Measurements from ENCODE around the gene PHEX.

Gene PHEX

GRCh38 chrX:22196149-22196548 lies 164.0 kb downstream of the PHEX start:
- no peak for TF ChIP-seq CTCF (IDR thresholded peaks at IDR 0.05; ENCODE audit: extremely low read depth, missing control alignments)

GRCh38 chrX:22202251-22202650 lies 170.1 kb downstream of the PHEX start:
- no peak for TF ChIP-seq CTCF (IDR thresholded peaks at IDR 0.05; ENCODE audit: extremely low read depth, missing control alignments)
- DNase-seq (ENCODE audit: low spot score), result no peak

More at GRCh38 chrX:22196149-22196548, 164.0 kb downstream of the PHEX start:
- no peak for DNase-seq (ENCODE audit: low spot score)

- no peak for TF ChIP-seq CTCF (IDR thresholded peaks at IDR 0.05; ENCODE audit: extremely low read depth, missing control alignments)
- no peak for DNase-seq (ENCODE audit: low spot score)
Measured at GRCh38 chrX:22203186-22203585, 171.1 kb downstream of the PHEX start.

- no peak for TF ChIP-seq CTCF (IDR thresholded peaks at IDR 0.05; ENCODE audit: extremely low read depth, missing control alignments)
- DNase-seq (ENCODE audit: low spot score), result no peak
Measured at GRCh38 chrX:22206781-22207180, 174.7 kb downstream of the PHEX start.

DNA sequence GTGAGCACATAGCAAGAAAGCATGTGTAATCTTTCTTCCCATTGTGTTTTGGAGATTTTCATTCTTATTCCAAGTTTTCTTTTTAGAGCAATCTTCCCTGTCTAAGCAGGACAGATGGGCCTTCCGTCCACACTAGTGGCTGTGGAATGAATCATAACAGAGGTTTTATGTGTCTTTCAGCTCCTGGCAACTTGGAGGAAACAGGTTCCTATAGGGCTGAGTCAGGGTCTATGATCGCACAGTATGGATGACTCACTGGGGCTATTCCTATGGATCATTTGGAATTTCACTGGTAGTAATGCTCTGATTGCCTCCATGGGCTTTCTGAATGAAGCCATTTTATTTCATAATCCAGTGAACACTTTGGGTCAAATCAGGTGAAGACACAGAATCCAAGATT lies 188.8 kb downstream of the PHEX start:
- no peak for DNase-seq (ENCODE audit: low spot score)
- no peak for TF ChIP-seq CTCF (IDR thresholded peaks at IDR 0.05; ENCODE audit: extremely low read depth, missing control alignments)

- no peak for TF ChIP-seq CTCF (IDR thresholded peaks at IDR 0.05; ENCODE audit: extremely low read depth, missing control alignments)
- no peak for DNase-seq (ENCODE audit: low spot score)
Measured at GRCh38 chrX:22234380-22234779, 202.3 kb downstream of the PHEX start.

GRCh38 chrX:22237479-22237878 lies 205.4 kb downstream of the PHEX start:
- DNase-seq (ENCODE audit: low spot score), result no peak
- no peak for TF ChIP-seq CTCF (IDR thresholded peaks at IDR 0.05; ENCODE audit: extremely low read depth, missing control alignments)

Measured in GM20000 (cell line).